Kidney (tissue), 14 donors: ENCODE data around the gene GBGT1. TPM values are rescaled to one million over a fixed set of nuclear protein-coding genes. Genes with fewer than 3 reads are reported as not detected.

Experiments
- DNase-seq, 5 donors: peaks; one replicate each; pipeline ENCODE4 v3.0.0-alpha.2; 2013 to 2020
- FAIRE-seq: peaks from 2 replicates; lab custom pipeline; 2012; peaks lifted over from hg19 to GRCh38; lab: Jason Lieb, UNC
- H3K27ac ChIP-seq, 2 donors: one replicate each; pipeline ENCODE4 v1.7.0; 2013; ENCODE audit warnings: low read depth in 2 of 2, low read length in 2 of 2, inconsistent platforms in 1 of 2
- H3K27me3 ChIP-seq: one replicate; pipeline ENCODE4 v1.7.1; 2013; ENCODE audit warnings: low read length, inconsistent platforms; ENCODE audit not compliant: control insufficient read depth, insufficient read depth
- H3K36me3 ChIP-seq, 3 donors: one replicate each; pipeline versions ENCODE4 v1.7.0 to v1.7.1; 2013; ENCODE audit warnings: low read length in 3 of 3, control low read depth in 1 of 3, inconsistent platforms in 1 of 3; ENCODE audit not compliant: insufficient read depth in 3 of 3, control insufficient read depth in 2 of 3
- H3K4me1 ChIP-seq, 3 donors: one replicate each; pipeline versions ENCODE4 v1.7.0 to v1.7.1; 2013; ENCODE audit warnings: low read length in 3 of 3, inconsistent platforms in 1 of 3, low read depth in 1 of 3; ENCODE audit not compliant: control insufficient read depth in 2 of 3, insufficient read depth in 2 of 3
- H3K4me3 ChIP-seq, 3 donors: one replicate each; pipeline versions ENCODE4 v1.7.0 to v1.8.1; 2013; ENCODE audit warnings: low read length in 3 of 3, control low read depth in 1 of 3, inconsistent platforms in 1 of 3
- H3K9ac ChIP-seq, 3 donors: one replicate each; pipeline versions ENCODE4 v1.7.0 to v1.7.1; 2013; ENCODE audit warnings: low read length in 3 of 3, control low read depth in 1 of 3, inconsistent platforms in 1 of 3
- H3K9me3 ChIP-seq, 3 donors: one replicate each; pipeline versions ENCODE4 v1.7.0 to v1.7.1; 2013; ENCODE audit warnings: low read length in 3 of 3, control low read depth in 1 of 3, inconsistent platforms in 1 of 3; ENCODE audit not compliant: control insufficient read depth in 2 of 3, insufficient read depth in 1 of 3
- CTCF ChIP-seq: IDR thresholded peaks from 3 replicates; pipeline ENCODE4 v1.5.1; 2012; ENCODE audit warnings: mild to moderate bottlenecking, moderate library complexity, borderline replicate concordance; ENCODE audit not compliant: insufficient read depth; ENCODE audit errors: extremely low read depth
- intact Hi-C: fragments of 100-400 bp; cut with DNase I; formaldehyde crosslinking; loops from one replicate; pipeline ENCODE4 v1.11.1; 2022
- polyA plus RNA-seq: library from polyadenylated mRNA; stranded (reverse); fragments of 350-450 nt; fragmentation: Illumina TruSeq; extraction: RNeasy Lipid Tissue Mini Kit (QIAGEN cat#74804); gene quantifications from one replicate; pipeline ENCODE4 v1.2.3, GENCODE V29; 2014; ENCODE audit warnings: low read depth, low replicate concordance; ENCODE audit not compliant: insufficient read depth
- total RNA-seq: library from RNA; stranded (reverse); fragmentation: NEBNext Ultra II Directional; extraction: Animal tissue kit (Norgen Biotek cat#: 25700); gene quantifications from one replicate; pipeline ENCODE4 v1.2.1, GENCODE V29; 2021
- donor health status: control.
- donor health status: control.
- donor health status: control.
- donor health status: control.
- donor health status: control.
- donor health status: DM: yes; HTN: yes; CAD: no.
- donor health status: Normal renal cell carcinoma (clear cell type).

The GBGT1 gene
- total and polyA plus RNA-seq, 2 donors from 2014 or later: 7.9 to 21.6 TPM

GRCh38 chr9:133106511-133107244, 57.0 kb downstream of the GBGT1 start:
- TF ChIP-seq CTCF: no peak
- H3K4me3 ChIP-seq: no peak overlapping the region
- FAIRE-seq (no peak), DNase-seq (peak in 2 of 5 donors; percentile 20 to 57)
- no peak overlapping the region for H3K9ac ChIP-seq
- intact Hi-C loops: no loop called here
- peaks cover 0 to 43% (median 22%) of the 10 kb centered on the region in 3 donors for H3K36me3 ChIP-seq
- no peak overlapping the region for H3K27ac ChIP-seq
- no peaks in the 10 kb centered on the region for H3K9me3 ChIP-seq
- H3K4me1 ChIP-seq: no peaks in the 10 kb centered on the region
- H3K27me3 ChIP-seq: no peaks in the 10 kb centered on the region

- peaks cover 0 to 56% (median 24%) of the 10 kb centered on the region in 3 donors for H3K36me3 ChIP-seq
Measured at GRCh38 chr9:133105461-133105770, 58.3 kb downstream of the GBGT1 start.

GRCh38 chr9:133104718-133105460, 58.8 kb downstream of the GBGT1 start:
- Histone ChIP-seq H3K27ac (no peak overlapping the region), H3K4me1 (no peaks in the 10 kb centered on the region), H3K9me3 (no peaks in the 10 kb centered on the region), H3K4me3 (no peak overlapping the region), H3K9ac (no peak overlapping the region), H3K27me3 (no peaks in the 10 kb centered on the region), H3K36me3 (peaks cover 0 to 56% (median 27%) of the 10 kb centered on the region in 3 donors)
- intact Hi-C loops: loop anchor here (5.0 kb wide), 1 partner anchor 37 kb away; no protein-coding TSS in a partner anchor
- no peak for TF ChIP-seq CTCF
- no peak for FAIRE-seq
- DNase-seq: peak in 2 of 5 donors; percentile 19 to 55

More at GRCh38 chr9:133105461-133105770, 58.3 kb downstream of the GBGT1 start:
- Histone ChIP-seq H3K4me1 (no peaks in the 10 kb centered on the region), H3K27me3 (no peaks in the 10 kb centered on the region), H3K9ac (no peak overlapping the region), H3K4me3 (no peak overlapping the region), H3K27ac (no peak overlapping the region), H3K9me3 (no peaks in the 10 kb centered on the region)
- TF ChIP-seq CTCF: no peak
- intact Hi-C loops: no loop called here
- FAIRE-seq: no peak
- DNase-seq: peak in 2 of 5 donors; percentile 26 to 54
